Measurements from ENCODE around the gene ACTL7A.
"Not testable (repeated sequence)": the region's sequence is repeated elsewhere in the genome, so short reads cannot be mapped to it uniquely, and the experiment has no call there.

The ACTL7A gene

GRCh38 chr9:108861997-108862396, at the start of gene ACTL7A:
Gene ACTL7A, plus strand, starts transcription at chr9:108862266. Its CDS starts 57 bp downstream, at chr9:108862323.
- DNase-seq = no peak

DNA sequence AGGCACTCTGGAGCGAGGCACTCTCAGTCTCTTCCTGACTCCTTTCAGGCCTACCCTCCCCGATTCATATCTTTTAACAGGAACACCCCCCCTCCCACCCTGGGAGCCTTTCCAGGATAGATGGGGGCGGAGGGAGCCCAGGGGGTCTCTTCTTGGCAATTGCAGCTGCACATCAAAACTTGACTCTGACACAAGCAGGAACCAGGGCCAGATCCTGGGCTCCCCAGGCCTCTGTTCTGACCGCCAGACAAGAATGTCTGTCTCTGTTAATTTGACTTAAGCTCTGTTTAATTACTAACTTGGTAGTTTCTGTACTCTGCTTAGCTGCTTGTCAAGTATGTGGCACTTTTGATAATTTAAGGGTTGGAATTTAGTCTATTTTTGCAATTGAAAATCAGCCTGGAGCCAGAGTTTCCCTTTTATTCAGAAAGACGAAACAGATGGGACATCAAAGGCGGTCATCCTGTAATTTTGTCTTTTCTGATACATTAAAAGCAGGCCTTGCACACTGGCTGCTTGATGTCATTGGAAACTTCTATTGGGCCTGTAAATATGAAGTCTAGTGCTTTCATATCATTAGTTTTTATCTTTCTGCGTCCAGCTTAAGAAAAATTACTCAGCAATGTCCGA, 49.6 kb upstream of the ACTL7A start:
- DNase-seq = no peak

GRCh38 chr9:108813951-108814601, 48.0 kb upstream of the ACTL7A start:
- peak; percentile 23 for DNase-seq

- DNase-seq = no peak
Measured at GRCh38 chr9:108815156-108815555, 46.9 kb upstream of the ACTL7A start.

DNA sequence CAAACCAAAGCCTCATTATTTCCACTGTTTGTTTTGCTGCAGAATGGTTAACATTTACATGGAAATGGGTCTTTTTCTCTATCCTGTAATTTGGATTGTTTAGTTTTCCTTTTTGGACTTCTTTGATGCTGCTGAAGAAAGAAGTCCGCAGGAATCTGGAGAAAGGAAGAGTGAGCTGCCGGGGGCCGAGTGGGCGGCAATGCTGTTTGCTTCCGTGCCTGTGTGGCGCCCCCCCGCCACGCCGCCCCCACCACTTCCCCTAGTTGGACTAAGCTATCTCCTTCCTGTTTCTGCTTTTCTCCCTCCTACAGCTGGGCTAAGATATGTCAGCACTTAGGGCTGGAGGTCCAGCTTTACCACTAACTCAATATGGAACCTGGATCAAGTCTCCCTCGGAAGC, 46.0 kb upstream of the ACTL7A start:
- no peak for DNase-seq

DNA sequence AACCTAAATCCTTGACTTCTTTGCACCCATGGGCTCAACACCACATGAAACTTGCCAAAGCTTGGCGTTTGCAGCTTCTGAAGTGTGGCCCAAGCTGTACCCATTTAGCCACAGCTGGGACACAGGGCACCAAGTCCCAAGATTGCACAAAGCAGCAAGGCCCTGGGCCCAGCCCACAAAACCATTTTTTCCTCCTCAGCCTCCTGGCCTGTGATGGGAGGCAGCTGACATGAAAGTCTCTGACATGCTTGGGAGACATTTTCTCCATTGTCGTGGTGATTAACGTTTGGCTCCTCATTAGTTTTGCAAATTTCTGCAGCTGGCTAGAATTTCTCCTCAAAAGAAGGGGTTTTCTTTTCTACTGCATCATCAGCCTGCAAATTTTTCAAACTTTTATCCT, 38.2 kb upstream of the ACTL7A start:
- no peak for DNase-seq

- DNase-seq = no peak
Measured at GRCh38 chr9:108830272-108830671, 31.8 kb upstream of the ACTL7A start.

- no peak for DNase-seq
Measured at GRCh38 chr9:108831496-108832178, 30.4 kb upstream of the ACTL7A start.

- DNase-seq = no peak
Measured at GRCh38 chr9:108832179-108832500, 29.9 kb upstream of the ACTL7A start.

- DNase-seq = no peak
Measured at GRCh38 chr9:108834959-108835665, 27.0 kb upstream of the ACTL7A start.

DNA sequence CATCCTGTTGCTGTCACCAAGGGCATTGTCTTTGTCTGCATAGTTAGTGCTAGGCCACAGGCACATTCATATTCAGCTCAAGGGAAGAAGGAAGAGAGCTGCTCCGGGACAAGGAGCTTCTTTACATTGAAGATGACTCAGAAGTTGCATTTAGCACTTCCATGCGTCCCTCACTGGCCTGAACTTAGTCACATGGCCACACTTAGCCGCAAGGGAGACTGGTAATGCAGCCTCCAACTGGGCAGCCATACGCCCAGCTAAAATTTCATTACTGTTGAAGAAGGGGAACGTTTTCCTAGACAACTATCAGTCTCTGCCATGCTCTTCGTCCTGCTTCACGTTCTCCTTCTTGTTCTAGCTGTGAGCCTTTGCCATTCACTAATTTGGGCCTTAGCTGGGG, 26.2 kb upstream of the ACTL7A start:
- no peak for DNase-seq

DNA sequence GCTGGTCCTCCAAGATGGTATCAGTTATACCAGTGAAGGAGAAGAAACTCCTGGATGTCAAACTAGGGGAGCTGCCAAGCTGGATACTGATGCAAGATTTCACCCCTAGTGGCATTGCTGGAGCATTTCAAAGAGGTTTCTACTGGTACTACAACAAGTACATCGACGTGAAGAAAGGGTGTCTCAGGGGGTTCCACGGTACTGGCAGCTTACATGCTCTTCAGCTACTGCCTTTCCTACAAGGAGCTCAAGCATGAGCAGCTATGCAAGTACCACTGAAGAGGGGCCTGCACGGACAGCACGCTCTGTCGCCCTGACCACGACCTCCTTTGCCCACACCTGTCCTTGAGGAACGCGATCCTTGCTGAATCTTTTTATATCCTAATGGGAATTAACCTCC, 25.7 kb upstream of the ACTL7A start:
- no peak for DNase-seq

DNA sequence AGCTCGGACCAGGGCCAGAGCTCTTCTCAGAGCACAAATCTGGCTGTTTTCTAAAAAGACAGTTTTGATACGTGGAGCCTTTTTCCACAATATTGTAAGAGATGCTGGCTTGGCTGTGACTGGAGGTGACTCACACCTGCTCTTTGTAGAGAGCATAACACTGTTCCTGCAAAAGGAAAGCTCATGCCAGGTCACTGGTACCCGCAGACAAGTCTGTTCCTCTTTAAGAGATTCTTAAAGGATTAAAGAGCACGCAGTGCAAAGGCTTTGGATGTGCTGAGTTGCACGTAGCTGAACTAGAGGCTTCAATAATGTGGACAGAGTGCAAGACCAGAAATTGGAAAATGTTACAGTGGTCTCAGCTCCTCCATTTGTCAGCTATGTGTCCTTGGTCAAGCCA, 25.3 kb upstream of the ACTL7A start:
- DNase-seq = no peak

DNA sequence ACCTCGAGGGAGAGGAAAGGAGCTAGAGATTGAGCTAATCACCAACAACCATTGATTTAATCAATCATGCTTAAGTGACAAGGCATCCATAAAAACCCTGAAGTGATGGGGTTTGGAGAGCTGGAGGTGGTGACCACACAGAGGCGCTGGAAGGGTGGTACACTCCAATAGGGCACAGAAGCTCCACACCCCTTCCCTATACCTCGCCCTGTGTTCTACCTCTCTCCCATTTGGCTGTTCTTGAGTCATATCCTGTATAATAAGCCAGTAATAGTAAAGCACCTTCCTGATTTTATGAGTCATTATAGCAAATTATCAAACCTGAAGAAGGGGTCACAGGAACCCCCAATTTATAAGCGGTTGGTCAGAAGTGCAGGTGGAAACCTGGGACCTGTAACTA, 24.5 kb upstream of the ACTL7A start:
- no peak for DNase-seq

DNA sequence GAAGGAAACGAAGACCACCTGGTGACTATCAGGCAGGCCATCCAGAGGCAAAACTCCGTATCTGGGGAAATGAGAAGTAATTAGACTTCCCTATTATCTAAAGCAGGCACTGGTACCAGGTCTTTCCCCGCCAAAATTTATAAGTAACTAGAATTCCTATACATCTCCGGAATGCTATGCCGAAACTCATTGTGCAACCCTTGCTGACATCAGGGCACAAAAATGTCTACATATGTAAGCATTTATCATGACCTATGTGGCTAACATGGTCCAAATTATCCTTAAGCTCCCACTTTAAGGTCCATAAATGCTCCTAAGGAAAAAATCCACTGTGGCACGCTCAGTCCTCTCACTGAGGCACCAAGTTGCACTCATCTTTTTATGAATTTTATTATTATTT, 24.0 kb upstream of the ACTL7A start:
- no peak for DNase-seq

GRCh38 chr9:108839561-108839960, 22.5 kb upstream of the ACTL7A start:
- not testable (repeated sequence) for DNase-seq

GRCh38 chr9:108842610-108843295, 19.3 kb upstream of the ACTL7A start:
- DNase-seq = no peak

DNA sequence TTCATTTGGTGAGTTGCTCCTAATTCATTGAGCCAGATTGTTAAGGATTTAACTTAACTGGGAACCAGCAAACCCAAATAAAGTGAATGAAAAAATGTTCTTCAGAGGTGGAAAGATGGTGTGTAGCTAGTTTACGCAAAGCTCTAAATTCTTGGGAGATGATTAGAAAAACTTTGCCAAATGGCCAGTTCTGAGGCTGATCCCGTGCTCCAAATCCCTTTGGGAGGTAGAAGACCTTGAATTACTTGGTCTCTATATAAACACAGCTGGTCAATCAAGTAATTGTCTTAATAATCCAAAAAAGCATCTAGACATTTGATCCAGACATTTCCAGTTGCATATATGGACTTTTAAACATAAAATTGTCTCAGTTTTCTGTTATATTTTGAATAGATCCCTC, 17.7 kb upstream of the ACTL7A start:
- DNase-seq = no peak

- DNase-seq = peak; percentile 70
Measured at GRCh38 chr9:108844856-108845255, 17.2 kb upstream of the ACTL7A start.

- no peak for DNase-seq
Measured at GRCh38 chr9:108845507-108845906, 16.6 kb upstream of the ACTL7A start.

- DNase-seq = no peak
Measured at GRCh38 chr9:108845947-108846346, 16.1 kb upstream of the ACTL7A start.

DNA sequence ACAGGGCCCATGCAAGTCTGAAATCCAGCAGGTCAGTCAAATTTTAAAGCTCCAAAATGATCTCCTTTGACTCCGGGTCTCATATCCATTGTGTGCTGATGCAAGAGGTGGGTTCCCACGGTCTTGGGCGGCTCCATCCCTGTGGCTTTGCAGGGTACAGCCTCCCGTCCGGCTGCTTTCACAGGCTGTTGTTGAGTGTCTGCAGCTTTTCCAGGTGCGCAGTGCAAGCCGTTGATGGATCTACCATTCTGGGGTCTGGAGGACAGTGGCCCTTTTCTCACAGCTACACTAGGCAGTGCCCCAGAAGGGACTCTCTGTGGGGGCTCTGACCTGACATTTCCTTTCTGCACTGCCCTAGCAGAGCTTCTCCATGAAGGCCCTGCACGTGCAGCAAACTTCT, 13.8 kb upstream of the ACTL7A start:
- not testable (repeated sequence) for DNase-seq

GRCh38 chr9:108850293-108850897, 11.7 kb upstream of the ACTL7A start:
- DNase-seq = no peak
